Small intestine (tissue), 16 donors: ENCODE results near the gene GRB14. TPM values are rescaled to one million over a fixed set of nuclear protein-coding genes. Genes with fewer than 3 reads are reported as not detected.

Experiments used
- DNase-seq, 2 donors: peaks; one replicate each; pipeline versions ENCODE4 v3.0.0 to v3.0.0-alpha.2; 2013
- FAIRE-seq: peaks from 2 replicates; lab custom pipeline; 2012; peaks lifted over from hg19 to GRCh38; lab: Jason Lieb, UNC
- H3K27ac ChIP-seq, 3 donors: one replicate each; pipeline ENCODE4 v1.5.1; 2013; ENCODE audit warnings: low read length in 2 of 3, mild to moderate bottlenecking in 2 of 3, control low read depth in 1 of 3, inconsistent platforms in 1 of 3, low read depth in 1 of 3, moderate library complexity in 1 of 3
- H3K27me3 ChIP-seq, 3 donors: one replicate each; pipeline ENCODE4 v1.6.1; 2013; ENCODE audit warnings: low read length in 3 of 3, inconsistent platforms in 1 of 3; ENCODE audit not compliant: control insufficient read depth in 3 of 3, insufficient read depth in 3 of 3
- H3K36me3 ChIP-seq, 3 donors: one replicate each; pipeline ENCODE4 v1.6.1; 2013; ENCODE audit warnings: low read length in 3 of 3, inconsistent platforms in 1 of 3, low read depth in 1 of 3, mild to moderate bottlenecking in 1 of 3, moderate library complexity in 1 of 3; ENCODE audit not compliant: control insufficient read depth in 3 of 3, insufficient read depth in 2 of 3
- H3K4me1 ChIP-seq, 3 donors: one replicate each; pipeline ENCODE4 v1.6.1; 2013; ENCODE audit warnings: low read length in 2 of 3, inconsistent platforms in 1 of 3, low read depth in 1 of 3, mild to moderate bottlenecking in 1 of 3, moderate library complexity in 1 of 3; ENCODE audit not compliant: control insufficient read depth in 3 of 3, insufficient read depth in 2 of 3
- H3K4me3 ChIP-seq, 3 donors: one replicate each; pipeline ENCODE4 v1.5.1; 2013; ENCODE audit warnings: low read length in 3 of 3, control low read depth in 1 of 3, inconsistent platforms in 1 of 3, low read depth in 1 of 3, mild to moderate bottlenecking in 1 of 3, moderate library complexity in 1 of 3
- H3K9me3 ChIP-seq, 2 donors: one replicate each; pipeline ENCODE4 v1.6.1; 2013; ENCODE audit warnings: low read depth in 1 of 2, low read length in 1 of 2; ENCODE audit not compliant: control insufficient read depth in 2 of 2, insufficient read depth in 1 of 2
- WGBS, 3 donors: extraction: QIAGEN DNeasy Blood & Tissue Kit; methylation state at CpG; one replicate each; pipeline ENCODE4 v1.1.7; 2013; 5-methylcytosine and 5-hydroxymethylcytosine counted together
- long read RNA-seq, 10 donors: transcript quantifications; one replicate each; lab custom pipeline, GENCODE V29; 2026
- polyA plus RNA-seq, 4 donors: library from polyadenylated mRNA; stranded (reverse) in 3 of 4; unstranded in 1 of 4; fragments of 200-250 nt in 3 of 4; fragments of 120-200 nt in 1 of 4; gene quantifications; one replicate each; pipeline versions ENCODE4 v1.2.1 to v1.2.3, GENCODE V29; 2013
- donor health status: healthy with polysubstance abuse.
- donor health status: control.
- donor health status: control.
- donor health status: Bipolar disorder and iron deficiency.
- donor health status: healthy.

The GRB14 gene
- polyA plus RNA-seq, result 1 to 10 TPM in 2 of 4 donors, under 1 TPM in 1, not detected in 1; 0.45 to 7.0 (median 2.0) TPM
- long read RNA-seq, donor 1, result 0 reads
- long read RNA-seq, donor 2, result 0 reads
- long read RNA-seq, donor 3, result 0 reads
- long read RNA-seq, donor 4, result 0 reads
- long read RNA-seq, donor 5, partial matches to known transcripts, result 0 of 1 reads
- long read RNA-seq, donor 5, other reads (novel, unspliced or antisense), result 0 of 1 reads
- long read RNA-seq, donor 6, result 0 reads
- long read RNA-seq, donor 7, result 0 reads
- long read RNA-seq, donor 8, result 0 reads
- long read RNA-seq, donor 9, partial matches to known transcripts, result 0 of 1 reads
- long read RNA-seq, donor 9, other reads (novel, unspliced or antisense), result 0 of 1 reads
- long read RNA-seq, donor 10, partial matches to known transcripts, result 0 of 1 reads
- long read RNA-seq, donor 10, other reads (novel, unspliced or antisense), result 0 of 1 reads

DNA sequence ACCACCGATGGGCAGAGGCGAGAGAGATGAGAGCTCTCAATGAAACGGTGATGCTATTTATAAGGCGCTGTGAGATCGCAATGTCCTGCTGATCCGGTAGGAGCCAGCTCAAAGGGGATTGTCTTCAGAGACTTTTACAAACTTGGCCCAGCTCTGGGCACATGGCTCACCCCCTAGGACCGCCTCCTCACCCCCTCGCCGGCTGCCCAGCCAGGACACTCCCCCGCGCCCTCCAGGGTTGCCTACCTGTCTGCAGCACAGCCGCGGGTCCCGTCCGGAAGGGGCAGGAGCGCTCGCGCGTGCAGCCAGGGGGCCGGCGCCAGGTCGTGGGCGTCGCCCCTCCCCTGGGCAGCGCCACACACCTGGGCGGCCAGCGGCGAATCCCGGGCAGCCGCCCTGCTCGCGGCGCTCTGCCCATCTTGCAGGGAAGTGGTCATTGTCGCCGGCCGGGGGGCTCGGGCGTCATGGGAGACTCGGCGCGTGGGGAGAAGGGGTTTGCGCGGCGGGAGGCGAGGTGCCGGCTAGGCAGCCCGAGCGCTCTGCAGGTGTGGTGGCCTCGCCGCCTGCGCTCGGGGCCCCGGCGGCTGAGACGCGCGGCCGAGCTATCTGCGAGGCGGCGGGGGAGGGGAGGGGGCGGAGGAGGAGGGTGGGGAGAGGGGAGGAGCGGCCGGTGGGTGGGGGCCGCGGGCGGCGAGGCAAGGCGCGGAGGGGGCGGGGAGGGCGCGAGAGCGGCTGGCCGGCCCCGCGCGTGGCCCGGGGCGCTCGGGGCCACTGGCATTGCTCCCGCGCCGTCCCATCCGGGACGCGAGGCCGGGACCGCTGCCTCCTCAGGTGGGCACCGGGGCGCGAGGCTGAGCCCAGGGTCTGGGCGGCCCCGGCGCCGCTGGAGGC lies at the start of gene GRB14:
Gene GRB14 (minus strand): TSS at position 610 of the 891 bp plus-strand sequence. CDS start 173 bp downstream, at position 437.
- no peaks in the 10 kb centered on the region for H3K36me3 ChIP-seq
- no peaks in the 10 kb centered on the region for H3K9me3 ChIP-seq
- H3K27ac ChIP-seq, result no peak within 1 kb of the TSS
- FAIRE-seq, result no peak
- H3K27me3 ChIP-seq, result peaks cover 0 to 3% (median 0%) of the 10 kb centered on the region in 3 donors
- H3K4me3 ChIP-seq, result peak within 1 kb of the TSS; percentile 19 to 66 (median 53)
- H3K4me1 ChIP-seq, result peaks cover 0 to 7% (median 0%) of the 10 kb centered on the region in 3 donors
- WGBS, 3 donors, result 1 to 2% (median 1%) methylated on average over 30 to 95 of the region's 96 CpGs
- DNase-seq, result peak; percentile 32 to 81

DNA sequence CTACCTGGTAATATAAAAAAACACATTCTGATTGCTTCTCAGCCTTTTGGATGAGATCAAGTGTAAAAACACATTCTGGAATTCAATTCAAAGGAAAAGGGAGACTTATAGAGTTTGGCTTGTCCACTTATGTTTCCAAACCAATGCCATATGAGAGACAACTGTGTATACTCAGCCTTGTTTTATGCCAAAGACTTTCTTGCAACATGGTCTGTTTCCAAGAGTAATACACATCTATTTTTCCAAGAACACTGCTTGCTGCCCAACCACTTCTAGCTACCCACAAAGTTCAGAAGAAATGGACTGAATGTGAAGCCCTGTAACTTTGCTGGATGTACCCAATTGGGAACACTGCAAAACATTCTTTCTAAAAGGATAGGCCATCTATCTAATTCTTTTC lies 48.0 kb upstream of the GRB14 start:
- DNase-seq, result no peak
- FAIRE-seq, result no peak
- no peaks in the 10 kb centered on the region for H3K36me3 ChIP-seq

DNA sequence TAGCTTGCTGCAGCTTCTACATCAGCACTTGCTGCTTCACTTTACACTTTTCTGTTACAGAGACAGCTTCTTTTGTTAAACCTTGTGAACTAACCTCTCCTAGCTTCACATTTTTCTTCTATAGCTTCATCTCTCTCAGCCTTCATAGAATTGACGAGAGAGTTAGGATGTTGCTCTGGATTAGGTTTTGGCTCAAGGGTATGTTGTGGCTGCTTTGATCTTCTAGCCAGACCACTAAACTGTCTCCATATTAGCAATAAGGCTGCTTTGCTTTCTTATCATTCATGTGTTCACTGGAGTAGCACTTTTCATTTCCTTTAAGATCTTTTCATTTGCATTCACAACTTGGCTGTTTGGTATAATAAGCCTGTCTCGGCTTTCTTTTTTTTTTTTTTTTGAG lies 46.3 kb upstream of the GRB14 start:
- Histone ChIP-seq H3K27ac (no peak overlapping the region), H3K9me3 (no peaks in the 10 kb centered on the region), H3K4me3 (no peak overlapping the region), H3K36me3 (no peaks in the 10 kb centered on the region), H3K27me3 (no peaks in the 10 kb centered on the region), H3K4me1 (no peaks in the 10 kb centered on the region)
- no peak for DNase-seq
- 78 to 96% (median 89%) methylated on average over 2 of the region's 2 CpGs for WGBS, 3 donors
- no peak for FAIRE-seq

More for the DNA sequence above, 48.0 kb upstream of the GRB14 start:
- no peaks in the 10 kb centered on the region for H3K9me3 ChIP-seq
- no peak overlapping the region for H3K4me3 ChIP-seq
- no peak overlapping the region for H3K27ac ChIP-seq
- H3K4me1 ChIP-seq, result no peaks in the 10 kb centered on the region
- H3K27me3 ChIP-seq, result no peaks in the 10 kb centered on the region

DNA sequence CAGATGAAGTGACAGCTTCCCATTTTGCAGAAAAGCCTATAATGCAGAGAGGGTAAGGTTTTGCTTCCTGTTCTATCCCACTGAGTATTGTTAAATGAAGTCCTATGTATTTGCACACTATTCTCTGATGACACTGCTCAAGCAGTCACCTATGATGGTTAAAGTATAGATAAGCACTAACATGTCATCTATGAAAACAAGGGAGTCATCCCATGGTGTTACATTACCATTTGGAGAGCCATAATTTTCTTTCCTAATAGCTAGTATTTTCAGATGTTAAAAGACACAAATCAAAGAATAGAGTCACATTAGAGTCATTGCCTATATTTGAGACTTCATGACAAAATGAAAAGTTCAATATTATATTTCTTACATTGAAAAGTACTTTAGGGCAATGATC lies 42.8 kb upstream of the GRB14 start:
- Histone ChIP-seq H3K4me3 (no peak overlapping the region), H3K9me3 (no peaks in the 10 kb centered on the region), H3K36me3 (no peaks in the 10 kb centered on the region), H3K4me1 (no peaks in the 10 kb centered on the region), H3K27me3 (no peaks in the 10 kb centered on the region), H3K27ac (no peak overlapping the region)
- no peak for FAIRE-seq
- no peak for DNase-seq

- Histone ChIP-seq H3K36me3 (no peaks in the 10 kb centered on the region), H3K4me3 (no peak overlapping the region), H3K4me1 (no peaks in the 10 kb centered on the region), H3K27ac (no peak overlapping the region), H3K27me3 (no peaks in the 10 kb centered on the region), H3K9me3 (no peaks in the 10 kb centered on the region)
- WGBS, 3 donors, result 24 to 69% (median 38%) methylated on average over 1 of the region's 1 CpG
- DNase-seq (no peak), FAIRE-seq (no peak)
These were observed 41.8 kb upstream of the GRB14 start for GRCh38 chr2:164662868-164663631.

GRCh38 chr2:164662066-164662465 lies 40.8 kb upstream of the GRB14 start:
- Histone ChIP-seq H3K27ac (no peak overlapping the region), H3K27me3 (no peaks in the 10 kb centered on the region), H3K4me3 (no peak overlapping the region), H3K4me1 (no peaks in the 10 kb centered on the region), H3K9me3 (no peaks in the 10 kb centered on the region), H3K36me3 (no peaks in the 10 kb centered on the region)
- DNase-seq (no peak), FAIRE-seq (no peak)
- 69 to 93% (median 69%) methylated on average over 1 of the region's 1 CpG for WGBS, 3 donors

GRCh38 chr2:164661349-164661748 lies 40.1 kb upstream of the GRB14 start:
- DNase-seq, result no peak
- Histone ChIP-seq H3K27me3 (no peaks in the 10 kb centered on the region), H3K4me3 (no peak overlapping the region), H3K9me3 (no peaks in the 10 kb centered on the region), H3K4me1 (no peaks in the 10 kb centered on the region), H3K27ac (no peak overlapping the region), H3K36me3 (no peaks in the 10 kb centered on the region)
- peak; percentile 15 for FAIRE-seq

DNA sequence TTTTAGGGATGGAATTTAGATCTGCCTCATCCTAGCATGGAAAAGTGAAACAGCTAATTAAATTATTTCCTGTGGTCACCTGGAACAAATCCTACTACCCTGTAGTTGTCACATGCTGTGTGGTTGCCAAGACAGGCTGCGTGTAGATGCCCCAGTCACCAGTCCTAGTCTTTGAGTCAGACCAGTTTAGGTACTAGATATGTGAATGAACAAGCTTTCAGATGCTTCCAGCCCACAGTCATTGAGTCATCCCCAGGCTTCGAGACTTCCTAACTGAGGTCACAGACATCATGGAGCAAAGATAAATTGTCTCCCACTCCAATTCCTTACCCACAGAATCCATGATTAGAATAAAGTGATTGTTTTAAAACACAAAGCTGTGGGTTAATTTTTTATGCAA lies 35.8 kb upstream of the GRB14 start:
- no peak for DNase-seq
- 91 to 96% (median 92%) methylated on average over 2 of the region's 2 CpGs for WGBS, 3 donors
- FAIRE-seq, result no peak

More for the DNA sequence above, 35.8 kb upstream of the GRB14 start:
- Histone ChIP-seq H3K27ac (no peak overlapping the region), H3K4me3 (no peak overlapping the region), H3K4me1 (no peaks in the 10 kb centered on the region), H3K36me3 (no peaks in the 10 kb centered on the region), H3K9me3 (no peaks in the 10 kb centered on the region), H3K27me3 (no peaks in the 10 kb centered on the region)
